GM21529 (cell line): ENCODE measurements around the gene GTF2B.
"Not testable (repeated sequence)": the region's sequence is repeated elsewhere in the genome, so short reads cannot be mapped to it uniquely, and the experiment has no call there.

ENCODE experiments used
- ATAC-seq: cut with Tn5 transposase; IDR thresholded peaks from one replicate; pipeline ENCODE4 v1.9.1; 2021; ENCODE audit not compliant: unreplicated experiment

GTF2B gene

DNA sequence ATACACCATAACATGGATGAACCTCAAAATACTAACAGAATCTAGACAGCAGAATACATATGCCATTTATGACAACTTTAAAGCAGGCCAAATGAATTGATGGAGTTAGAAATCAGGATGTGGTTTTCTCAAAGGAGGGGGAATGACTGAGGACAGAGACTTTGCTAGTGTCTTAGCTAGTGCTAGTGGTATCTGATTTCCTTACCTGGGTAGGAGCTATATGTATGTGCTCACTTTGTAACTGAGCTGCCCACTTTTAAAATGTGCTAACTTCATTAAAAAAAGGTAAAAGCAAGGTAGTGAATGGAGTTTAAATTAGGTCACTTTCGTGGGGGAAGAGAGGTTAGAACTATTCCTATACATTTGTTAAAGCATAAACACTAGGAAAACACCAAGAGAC lies 2.6 kb downstream of the GTF2B start:
- no peak for ATAC-seq

DNA sequence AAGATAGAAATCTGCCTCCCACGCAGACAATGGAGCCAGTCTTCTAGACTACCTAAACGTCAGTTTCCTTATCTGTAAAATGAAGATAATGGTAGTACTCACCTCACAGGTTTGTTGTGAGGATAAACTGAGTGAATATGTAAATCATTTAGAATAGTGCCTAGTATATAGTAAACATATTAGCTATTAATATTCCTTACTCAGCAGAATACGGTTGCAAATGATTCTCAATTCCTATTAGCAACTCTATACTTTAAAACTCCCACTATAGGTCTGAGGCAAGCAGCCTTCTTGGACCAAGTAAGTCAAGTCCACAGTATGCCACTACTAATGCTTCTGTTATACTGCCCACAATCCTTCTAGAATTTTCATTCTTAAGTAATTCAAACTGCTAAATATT lies 5.4 kb downstream of the GTF2B start:
- ATAC-seq: no peak

DNA sequence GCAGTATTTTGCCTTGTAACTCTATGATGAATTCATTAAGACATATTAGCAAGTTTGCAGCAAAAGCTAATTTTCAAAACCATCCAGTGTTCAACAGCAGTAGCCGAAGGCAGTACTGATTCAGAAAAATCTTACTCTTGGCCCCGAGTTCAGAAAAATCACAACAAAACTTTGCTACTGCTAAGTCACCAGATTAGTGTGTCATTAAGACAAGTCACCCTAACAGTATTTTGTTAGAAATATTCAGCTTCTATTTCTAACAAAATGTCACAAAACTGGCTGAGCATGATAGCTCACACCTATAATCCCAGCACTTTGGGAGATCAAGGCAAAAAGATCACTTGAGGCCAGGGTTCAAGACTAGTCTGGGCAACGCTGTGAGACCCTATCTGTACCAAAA lies 8.2 kb downstream of the GTF2B start:
- ATAC-seq: no peak

DNA sequence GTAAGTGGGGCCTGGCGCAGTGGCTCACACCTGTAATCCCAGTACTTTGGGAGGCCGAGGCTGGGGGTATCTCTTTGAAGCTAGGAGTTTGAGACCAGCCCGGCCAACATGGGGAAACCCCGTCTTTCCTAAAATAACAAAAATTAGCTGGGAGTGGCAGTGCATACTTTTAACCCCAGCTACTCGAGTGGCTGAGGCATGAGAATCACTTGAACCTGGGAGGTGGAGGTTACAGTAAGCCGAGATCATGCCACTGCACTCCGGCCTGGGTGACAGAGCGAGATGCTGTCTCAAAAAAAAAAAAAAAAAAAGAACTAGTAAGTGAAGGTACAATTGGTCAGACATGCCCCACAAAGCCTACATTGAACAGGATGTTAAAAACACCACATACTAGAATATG lies 10.7 kb downstream of the GTF2B start:
- ATAC-seq: not testable (repeated sequence)

DNA sequence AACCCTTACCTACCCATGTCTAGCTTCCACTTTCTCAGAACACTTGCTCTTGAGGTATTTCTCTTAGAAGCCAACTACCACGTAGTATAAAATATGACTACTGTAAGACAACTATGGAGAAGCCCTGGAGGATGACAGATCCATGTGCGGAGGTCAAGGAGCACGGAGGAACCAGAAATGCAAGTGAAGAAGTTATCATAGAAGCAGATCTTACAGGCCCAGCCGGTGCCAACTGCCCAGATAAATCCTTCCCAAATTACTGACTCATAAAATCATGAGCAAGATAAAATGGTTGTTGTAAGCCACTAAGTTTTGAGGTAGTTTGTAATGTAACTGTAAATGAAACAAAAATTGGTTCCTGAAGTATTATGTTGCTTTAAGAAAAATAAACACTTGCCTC lies 12.6 kb downstream of the GTF2B start:
- no peak for ATAC-seq

DNA sequence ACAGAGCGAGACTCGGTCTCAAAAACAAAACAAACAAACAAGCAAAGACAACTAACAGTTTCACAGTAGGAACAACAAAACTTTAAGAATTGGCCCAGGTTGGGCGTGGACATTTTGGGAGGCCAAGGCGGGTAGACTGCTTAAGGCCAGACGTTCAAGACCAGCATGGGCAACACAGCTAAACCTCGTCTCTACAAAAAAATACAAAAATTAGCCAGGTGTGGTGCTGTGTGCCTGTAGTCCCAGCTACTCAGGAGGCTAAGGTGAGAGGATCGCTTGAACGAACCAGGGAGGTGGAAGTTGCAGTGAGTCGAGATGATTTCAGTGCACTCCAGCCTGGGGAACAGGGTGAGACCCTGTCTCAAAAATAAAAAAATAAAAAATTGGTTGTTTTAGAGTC lies 13.5 kb downstream of the GTF2B start:
- ATAC-seq: no peak

DNA sequence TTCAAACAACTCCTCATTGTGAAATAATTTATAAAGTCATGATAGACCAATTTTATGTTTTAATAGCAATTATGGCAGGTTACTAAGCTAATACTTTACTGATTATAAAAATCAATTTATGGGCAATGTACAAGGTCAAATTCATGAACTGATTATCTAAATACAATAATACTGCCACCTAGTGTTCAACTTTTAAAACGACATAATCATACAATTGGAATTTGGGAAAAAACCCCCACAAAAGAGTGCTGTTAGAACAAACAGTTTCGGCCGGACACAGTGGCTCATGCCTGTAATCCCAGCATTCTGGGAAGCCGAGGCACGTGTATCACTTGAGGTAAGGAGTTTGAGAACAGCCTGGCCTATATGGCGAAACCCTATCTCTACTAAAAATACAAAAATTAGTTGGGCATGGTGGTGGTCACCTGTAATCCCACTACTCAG lies 14.0 kb downstream of the GTF2B start:
- no peak for ATAC-seq

DNA sequence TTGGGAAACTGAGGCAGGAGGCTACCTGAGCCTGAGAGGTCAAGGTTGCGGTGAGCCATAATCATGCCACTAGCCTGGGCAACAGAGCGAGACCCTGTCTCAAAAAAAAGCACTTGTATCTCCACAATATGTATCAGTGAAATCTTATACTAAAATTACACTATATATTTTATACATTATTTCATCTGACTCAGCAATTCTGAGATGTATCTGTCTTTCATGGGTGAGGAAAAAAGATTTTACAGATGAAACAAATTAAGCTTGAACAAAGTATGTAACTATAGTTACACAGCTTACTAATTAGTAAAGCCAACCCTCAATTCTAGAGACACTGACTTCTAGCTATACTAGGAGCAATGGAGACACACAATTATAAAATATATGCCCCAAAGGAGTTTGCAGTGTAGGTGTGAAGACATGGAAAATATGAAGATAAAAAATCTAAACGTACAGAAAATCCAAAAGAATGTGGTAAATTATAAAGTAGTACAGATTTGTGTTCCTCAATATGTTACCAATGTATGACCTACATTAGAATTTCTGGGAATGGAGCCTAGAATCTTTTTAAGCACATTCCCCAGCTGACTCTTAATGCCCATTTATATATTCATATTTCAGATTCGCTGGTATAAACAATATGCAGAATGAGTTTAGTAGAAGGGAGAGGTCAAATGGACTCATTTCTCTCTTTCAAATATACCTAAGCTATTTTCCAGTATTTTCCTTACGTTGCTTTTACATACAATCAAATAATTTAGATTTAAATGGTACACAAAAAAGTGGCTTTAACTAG lies 14.6 kb downstream of the GTF2B start:
- no peak for ATAC-seq

DNA sequence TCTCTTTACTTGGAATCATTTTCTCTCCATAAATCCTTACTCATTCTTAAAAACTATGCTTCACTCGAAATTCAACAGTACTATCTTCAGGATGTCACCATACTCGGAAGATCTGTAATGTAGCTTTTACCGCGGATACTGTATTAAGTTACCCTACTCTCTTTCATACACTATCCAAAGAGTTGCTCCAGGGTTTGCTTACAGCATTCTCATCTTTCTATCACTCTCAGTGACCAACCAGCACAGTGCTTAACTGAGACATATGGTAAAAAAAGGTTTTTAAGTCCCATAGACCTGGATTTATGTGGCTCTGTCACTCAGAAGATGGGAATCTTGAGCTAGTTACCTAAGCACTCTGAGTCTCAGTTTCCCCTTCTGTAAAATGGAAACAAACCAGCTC lies 15.8 kb downstream of the GTF2B start:
- ATAC-seq: no peak

DNA sequence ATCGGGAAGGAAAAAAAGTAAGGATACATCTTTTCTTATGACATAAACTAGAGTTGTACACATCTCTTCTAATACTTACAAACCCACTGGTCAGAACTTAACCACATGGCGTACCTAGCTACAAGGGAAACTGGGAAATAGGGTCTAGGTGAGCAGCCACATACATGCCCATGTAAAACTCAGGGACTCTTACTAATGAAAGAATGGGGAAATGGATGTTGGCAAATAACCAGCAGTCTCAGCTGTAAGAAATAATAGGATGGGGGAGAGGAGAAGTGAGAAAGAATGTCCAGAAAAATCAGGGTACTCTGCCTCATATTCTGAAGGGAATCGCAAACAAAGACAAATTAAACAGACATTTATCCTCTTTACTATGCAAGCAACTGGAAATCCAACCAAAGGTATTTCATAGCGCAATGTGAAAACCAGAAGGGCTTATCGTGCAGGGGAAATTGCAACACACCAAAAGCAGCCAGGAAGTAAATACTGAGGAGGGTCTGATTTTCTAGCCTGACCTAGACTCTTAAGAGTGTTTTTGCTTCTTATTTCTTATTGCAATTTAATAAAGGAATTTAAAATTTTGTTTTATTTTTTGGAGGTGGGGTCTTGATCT lies 17.5 kb downstream of the GTF2B start:
- ATAC-seq: no peak

DNA sequence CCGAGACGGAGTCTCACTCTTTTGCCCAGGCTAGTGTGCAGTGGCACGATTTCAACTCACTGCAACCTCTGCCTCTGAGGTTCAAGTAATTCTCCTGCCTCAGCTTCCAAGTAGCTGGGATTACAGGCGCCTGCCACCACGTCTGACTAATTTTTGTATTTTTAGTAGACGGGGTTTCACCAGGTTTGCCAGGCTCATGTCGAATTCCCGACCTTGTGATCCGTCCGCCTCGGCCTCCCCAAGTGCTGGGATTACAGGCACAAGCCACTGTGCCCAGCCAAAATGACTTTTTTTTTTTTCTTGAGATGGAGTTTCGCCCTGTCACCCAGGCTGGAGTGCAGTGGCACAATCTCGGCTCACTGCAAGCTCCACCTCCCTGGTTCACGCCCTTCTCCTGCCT lies 21.7 kb downstream of the GTF2B start:
- not testable (repeated sequence) for ATAC-seq

DNA sequence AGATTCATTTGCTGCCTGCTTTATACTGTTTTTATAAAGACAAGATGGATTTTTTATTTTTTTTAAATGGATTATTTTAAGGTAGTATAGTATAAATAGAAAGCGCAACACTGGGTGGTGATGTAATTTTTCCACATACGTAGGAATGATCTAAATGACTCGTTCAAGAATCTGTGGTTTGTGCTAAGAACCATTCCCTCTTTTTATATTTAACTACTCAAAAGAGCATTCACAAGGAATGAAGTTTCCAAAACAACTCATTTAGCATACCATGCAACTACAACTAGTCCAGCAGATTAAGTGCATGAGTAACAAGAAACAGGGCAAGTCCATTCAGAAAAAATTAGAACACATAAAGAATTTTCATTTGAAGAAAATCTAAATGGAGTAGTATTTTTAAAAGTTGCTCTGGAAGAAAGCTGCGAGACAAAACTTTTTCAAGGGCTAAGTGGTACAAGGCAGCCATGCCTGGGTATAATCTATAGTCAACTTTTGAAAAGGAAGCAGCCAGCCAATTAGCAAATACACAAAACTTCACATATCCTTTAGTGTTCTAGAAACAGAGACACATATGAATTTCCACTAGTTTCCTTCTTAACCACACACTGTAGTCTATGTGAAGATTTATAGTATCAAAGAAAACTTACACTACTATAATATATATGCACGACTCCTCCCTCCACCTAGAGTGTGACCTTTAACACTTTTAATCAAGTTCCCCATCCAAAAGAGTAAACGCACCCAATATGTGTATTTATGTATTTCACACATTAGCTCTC lies 23.4 kb downstream of the GTF2B start:
- no peak for ATAC-seq

DNA sequence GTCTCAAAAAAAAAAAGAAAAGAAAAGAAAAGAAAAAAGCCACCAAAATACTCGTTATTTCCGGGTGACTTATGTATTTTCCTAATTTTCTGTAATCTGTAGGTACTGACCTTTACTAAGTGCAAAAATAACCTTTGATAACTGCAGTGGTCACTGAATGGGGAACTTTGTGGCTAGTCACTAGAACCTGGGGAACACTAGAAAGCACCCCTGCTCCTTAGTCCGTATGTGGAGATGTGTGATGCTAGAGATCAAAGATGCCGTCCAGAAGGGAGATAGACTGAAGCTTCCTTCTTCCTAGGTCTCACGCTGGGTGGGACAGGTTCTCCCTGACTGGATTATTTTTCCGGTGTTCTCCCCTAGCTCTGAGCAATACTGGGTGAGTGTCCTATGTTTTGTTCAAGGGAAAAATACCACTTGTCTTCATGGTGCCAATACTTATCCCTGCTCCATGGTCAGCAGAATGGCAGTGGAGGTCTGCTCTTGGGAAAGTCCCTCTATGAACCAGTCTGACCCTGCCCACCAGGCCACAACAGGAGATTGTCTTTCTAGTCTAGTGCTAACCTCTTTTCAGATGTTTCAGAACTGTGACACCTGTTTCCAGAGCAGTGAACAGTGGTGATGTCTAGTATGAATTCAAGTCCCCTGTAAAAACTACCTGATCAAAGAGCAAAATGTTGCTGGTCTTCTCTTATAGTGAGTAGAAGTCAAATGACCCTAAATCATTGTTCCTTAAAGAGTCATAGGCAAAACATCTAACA lies 39.9 kb downstream of the GTF2B start:
- no peak for ATAC-seq

DNA sequence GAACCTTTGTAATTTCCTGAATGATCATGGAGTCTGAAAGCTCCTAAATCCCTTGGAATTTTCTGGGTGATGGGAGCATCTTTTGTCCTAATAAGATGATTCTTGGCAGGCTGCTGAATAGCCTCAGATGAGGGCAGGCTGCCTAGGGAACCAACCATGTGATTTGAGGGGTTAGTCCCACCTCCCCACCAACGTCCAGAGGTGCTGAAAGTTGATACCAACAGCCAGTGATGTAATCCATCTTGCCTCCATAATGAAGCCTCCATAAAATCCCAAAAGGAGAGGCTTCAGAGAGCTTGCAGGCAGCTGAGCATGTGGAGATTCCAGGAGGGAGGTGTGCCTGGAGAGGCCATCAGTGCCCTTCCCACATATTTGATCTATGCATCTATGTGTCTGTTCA lies 43.7 kb downstream of the GTF2B start:
- no peak for ATAC-seq

DNA sequence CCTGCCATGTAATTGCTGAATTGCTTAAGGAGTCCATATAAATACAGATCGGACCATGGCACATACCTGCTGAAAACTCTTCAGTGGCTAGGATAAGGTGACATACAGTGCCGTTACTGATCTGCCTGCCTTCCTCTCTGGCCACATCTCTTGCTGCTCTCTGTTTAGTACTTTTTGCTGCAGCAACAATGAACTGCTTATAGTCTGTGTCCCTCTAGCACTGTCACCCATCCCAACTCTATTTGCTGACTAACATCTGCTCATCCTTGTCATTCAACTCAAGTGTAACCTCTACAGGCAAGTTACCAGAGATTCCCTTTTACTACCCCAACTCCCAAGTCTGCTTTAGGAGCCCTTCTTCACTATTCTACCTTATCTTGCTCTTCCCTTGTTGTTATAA lies 65.6 kb downstream of the GTF2B start:
- ATAC-seq: no peak

DNA sequence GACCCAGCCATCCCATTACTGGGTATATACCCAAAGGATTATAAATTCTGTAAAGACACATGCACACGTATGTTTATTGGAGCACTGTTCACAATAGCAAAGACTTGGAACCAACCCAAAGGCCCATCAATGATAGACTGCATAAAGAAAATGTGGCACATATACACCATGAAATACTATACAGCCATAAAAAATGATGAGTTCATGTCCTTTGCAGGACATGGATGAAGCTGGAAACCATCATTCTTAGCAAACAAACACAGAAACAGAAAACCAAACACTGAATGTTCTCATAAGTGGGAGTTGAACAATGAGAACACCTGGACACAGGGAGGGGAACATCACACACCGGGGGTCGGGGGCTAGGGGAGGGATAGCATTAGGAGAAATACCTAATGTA lies 71.7 kb downstream of the GTF2B start:
- not testable (repeated sequence) for ATAC-seq

DNA sequence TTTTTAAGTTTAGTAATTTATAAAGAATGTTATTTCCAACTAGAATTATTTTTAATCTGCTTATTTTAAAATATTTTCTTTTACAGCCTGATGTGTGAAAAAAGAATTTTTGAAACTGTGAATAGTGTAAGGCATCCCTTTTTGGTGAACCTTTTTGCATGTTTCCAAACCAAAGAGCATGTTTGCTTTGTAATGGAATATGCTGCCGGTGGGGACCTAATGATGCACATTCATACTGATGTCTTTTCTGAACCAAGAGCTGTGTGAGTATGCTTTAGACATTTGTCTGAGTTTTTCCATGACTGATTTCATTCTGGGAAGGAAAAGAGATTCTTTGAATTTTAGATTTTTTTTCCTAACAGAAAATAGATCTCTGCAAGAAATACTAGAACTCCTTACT lies 77.9 kb downstream of the GTF2B start:
- ATAC-seq: no peak

DNA sequence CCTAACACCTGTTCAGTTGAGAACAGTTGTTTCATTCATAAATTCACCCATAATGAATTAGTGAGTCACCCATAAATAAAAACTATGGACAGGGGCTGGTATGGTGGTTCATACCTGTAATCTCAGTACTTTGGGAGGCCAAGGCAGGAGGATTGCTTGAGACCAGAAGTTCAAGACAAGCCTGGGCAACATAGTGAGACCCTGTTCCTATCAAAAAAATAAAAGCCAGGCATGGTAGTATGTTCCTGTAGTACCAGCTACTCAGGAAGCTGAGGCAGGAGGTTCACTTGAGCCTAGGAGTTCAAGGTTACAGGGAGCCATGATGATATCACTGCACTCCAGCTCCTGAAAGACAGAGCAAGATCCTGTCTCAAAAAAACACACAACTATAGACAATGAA lies 79.0 kb downstream of the GTF2B start:
- no peak for ATAC-seq

DNA sequence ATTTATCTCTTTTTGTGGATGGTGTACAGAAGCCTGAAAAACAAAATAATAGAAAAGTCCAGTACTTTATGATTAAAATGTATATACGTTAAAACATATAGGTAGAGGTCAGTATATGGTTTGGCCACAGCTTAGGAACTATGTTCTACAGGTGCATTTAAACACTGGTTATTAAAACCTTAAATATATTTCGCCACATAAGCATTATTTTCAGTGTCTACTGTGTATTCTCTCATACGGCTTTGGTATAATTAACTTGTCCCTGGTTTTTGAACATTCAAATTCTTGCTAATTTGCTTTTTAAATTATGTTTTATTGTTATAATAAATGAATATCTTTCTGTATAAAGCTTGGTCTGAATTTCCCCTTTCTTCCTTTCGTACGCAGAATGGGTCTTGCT lies 87.9 kb downstream of the GTF2B start:
- ATAC-seq: no peak

DNA sequence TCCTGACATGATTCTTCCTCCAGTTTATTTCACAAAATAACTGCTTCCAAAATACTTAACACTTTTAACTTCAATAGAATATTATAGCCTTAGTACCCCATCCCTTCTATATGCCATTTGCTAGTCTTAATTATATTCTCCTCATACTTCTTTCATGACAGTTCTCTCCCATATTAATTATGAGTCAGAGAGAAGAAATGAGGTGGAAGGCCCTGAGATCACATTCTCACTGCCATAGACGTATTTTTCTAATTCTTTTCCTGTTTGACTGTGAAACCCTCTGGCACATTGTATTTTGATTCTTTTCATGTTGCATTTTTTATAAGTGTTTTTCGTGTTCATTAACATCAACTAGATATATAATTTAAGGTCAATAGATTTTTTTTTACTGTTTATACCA lies 88.4 kb downstream of the GTF2B start:
- ATAC-seq: no peak
